HPDE6-E6E7 (cell line): ENCODE results near the gene MPEG1.
A peak's percentile ranks its signal among the peaks of the same experiment; 100 is the strongest.

Experiments used
- DNase-seq: peaks from one replicate; pipeline ENCODE4 v3.0.0; 2011; ENCODE audit warnings: missing footprints; ENCODE audit errors: extremely low spot score

MPEG1 gene

GRCh38 chr11:59218893-59219292, 6.2 kb upstream of the MPEG1 start:
- no peak for DNase-seq

- no peak for DNase-seq
Measured at GRCh38 chr11:59218319-59218718, 5.6 kb upstream of the MPEG1 start.

- DNase-seq = peak; percentile 63
Measured at GRCh38 chr11:59216641-59217564, 4.2 kb upstream of the MPEG1 start.

GRCh38 chr11:59214141-59214893, 1.6 kb upstream of the MPEG1 start:
- DNase-seq = no peak

- no peak for DNase-seq
Measured at GRCh38 chr11:59212222-59212621, 505 bp downstream of the MPEG1 start.

GRCh38 chr11:59208956-59209355, 3.8 kb downstream of the MPEG1 start:
- DNase-seq = no peak

- peak; percentile 27 for DNase-seq
Measured at GRCh38 chr11:59207988-59208451, 4.7 kb downstream of the MPEG1 start.

- DNase-seq = peak; percentile 17
Measured at GRCh38 chr11:59206635-59207034, 6.1 kb downstream of the MPEG1 start.

GRCh38 chr11:59205648-59206047, 7.1 kb downstream of the MPEG1 start:
- no peak for DNase-seq

GRCh38 chr11:59204746-59205145, 8.0 kb downstream of the MPEG1 start:
- no peak for DNase-seq

GRCh38 chr11:59201353-59201752, 11.4 kb downstream of the MPEG1 start:
- DNase-seq = peak; percentile 22

GRCh38 chr11:59200423-59200746, 12.3 kb downstream of the MPEG1 start:
- no peak for DNase-seq

GRCh38 chr11:59199546-59200422, 12.9 kb downstream of the MPEG1 start:
- no peak for DNase-seq

GRCh38 chr11:59198726-59199125, 14.0 kb downstream of the MPEG1 start:
- DNase-seq = no peak

- no peak for DNase-seq
Measured at GRCh38 chr11:59197991-59198390, 14.7 kb downstream of the MPEG1 start.

- no peak for DNase-seq
Measured at GRCh38 chr11:59196777-59197176, 15.9 kb downstream of the MPEG1 start.

GRCh38 chr11:59195586-59195985, 17.1 kb downstream of the MPEG1 start:
- no peak for DNase-seq

GRCh38 chr11:59193587-59194130, 19.1 kb downstream of the MPEG1 start:
- DNase-seq = no peak

- no peak for DNase-seq
Measured at GRCh38 chr11:59192446-59193020, 20.2 kb downstream of the MPEG1 start.

GRCh38 chr11:59191890-59192289, 20.8 kb downstream of the MPEG1 start:
- DNase-seq = no peak

- DNase-seq = no peak
Measured at GRCh38 chr11:59191095-59191494, 21.6 kb downstream of the MPEG1 start.
